RCC 7860 (cell line): ENCODE measurements around the gene ELP2.

Source experiments
- DNase-seq: peaks from one replicate; pipeline ENCODE4 v3.0.0-alpha.2; 2015; ENCODE audit warnings: low spot score
- FAIRE-seq: peaks from 2 replicates; lab custom pipeline; 2012; peaks lifted over from hg19 to GRCh38; lab: Jason Lieb, UNC

Gene ELP2

GRCh38 chr18:36120297-36120696, 9.4 kb upstream of the ELP2 start:
- no peak for DNase-seq

DNA sequence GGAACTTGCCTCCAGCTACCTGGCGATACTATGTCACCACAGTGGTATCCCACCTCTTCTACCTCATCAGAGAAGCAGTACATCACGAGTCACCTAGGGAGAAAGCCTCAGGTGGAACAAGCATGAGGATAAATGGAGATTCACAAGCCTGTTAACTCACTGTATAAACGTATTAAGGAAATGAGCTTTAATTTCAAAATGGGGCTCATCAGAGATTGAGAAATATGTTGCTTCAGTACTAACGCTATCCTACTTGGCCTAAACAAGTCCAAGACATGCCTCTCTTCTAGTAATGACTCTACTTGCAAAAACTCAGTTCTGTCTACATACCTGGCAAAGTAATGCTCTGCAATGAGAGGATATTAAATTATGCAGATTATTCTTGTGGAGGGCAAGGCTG, 4.9 kb upstream of the ELP2 start:
- DNase-seq: no peak

More at GRCh38 chr18:36120297-36120696, 9.4 kb upstream of the ELP2 start:
- no peak for FAIRE-seq

GRCh38 chr18:36126668-36127067, 3.0 kb upstream of the ELP2 start:
- FAIRE-seq: no peak
- DNase-seq: no peak

More for the DNA sequence above, 4.9 kb upstream of the ELP2 start:
- FAIRE-seq: no peak

GRCh38 chr18:36127836-36128529, 1.7 kb upstream of the ELP2 start:
- DNase-seq (no peak), FAIRE-seq (no peak)

DNA sequence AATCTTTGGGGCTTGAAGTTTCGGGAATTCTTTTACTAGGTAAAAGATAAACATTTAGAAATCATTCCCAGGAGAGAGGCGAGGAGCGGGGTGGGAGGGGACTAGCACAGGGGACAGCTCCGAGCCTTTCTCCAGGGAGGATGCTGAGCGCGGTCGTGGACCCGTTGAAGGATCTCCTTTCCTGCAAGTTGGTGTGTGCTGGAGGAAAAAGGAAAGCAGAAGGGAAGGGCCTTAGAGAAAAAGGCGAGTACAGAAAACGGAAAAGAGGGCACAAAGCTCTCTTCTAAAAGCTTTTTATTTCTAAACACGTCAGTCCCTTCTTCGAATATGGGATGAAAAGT, 1.2 kb upstream of the ELP2 start:
- DNase-seq (no peak), FAIRE-seq (no peak)

GRCh38 chr18:36128907-36129299, 796 bp upstream of the ELP2 start:
- no peak for DNase-seq

DNA sequence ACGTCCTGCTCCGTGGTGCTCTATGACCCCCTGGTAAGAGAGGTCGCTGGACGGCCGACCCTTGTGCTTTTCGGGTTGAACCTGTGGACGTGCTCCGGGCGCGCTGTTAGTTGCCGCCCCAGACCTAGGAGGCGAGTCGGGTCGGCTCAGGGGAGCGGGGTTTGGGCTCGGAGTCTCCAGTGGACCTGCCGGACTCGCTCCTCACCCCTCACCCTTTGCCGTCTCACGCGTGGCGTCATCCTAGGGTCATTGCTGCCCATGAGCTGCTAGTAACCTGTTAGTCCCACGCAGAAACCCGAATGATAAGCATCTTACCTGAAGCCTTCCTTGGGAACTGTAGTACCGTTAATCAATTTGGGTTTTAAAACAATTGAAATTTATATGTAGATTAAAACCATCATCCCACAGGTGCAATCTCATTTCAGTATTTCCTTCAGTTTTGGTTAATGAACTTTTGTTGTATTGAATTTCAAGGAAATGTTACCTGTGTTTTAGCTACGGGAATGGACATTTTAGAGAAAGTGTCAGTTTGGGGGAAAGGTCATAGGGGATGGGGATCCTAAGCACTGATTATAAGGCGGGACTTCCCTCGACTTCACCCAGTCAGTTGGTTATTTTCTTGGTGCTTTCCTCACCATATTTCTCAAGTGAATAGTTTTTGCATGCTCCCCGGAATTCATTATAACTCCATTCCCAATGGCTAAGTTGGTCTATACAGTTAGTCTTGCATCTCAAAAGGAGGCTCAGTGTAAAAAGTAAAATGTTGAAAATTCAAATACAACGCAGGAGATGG, 536 bp downstream of the ELP2 start:
- no peak for DNase-seq

More at GRCh38 chr18:36128907-36129299, 796 bp upstream of the ELP2 start:
- FAIRE-seq: no peak

DNA sequence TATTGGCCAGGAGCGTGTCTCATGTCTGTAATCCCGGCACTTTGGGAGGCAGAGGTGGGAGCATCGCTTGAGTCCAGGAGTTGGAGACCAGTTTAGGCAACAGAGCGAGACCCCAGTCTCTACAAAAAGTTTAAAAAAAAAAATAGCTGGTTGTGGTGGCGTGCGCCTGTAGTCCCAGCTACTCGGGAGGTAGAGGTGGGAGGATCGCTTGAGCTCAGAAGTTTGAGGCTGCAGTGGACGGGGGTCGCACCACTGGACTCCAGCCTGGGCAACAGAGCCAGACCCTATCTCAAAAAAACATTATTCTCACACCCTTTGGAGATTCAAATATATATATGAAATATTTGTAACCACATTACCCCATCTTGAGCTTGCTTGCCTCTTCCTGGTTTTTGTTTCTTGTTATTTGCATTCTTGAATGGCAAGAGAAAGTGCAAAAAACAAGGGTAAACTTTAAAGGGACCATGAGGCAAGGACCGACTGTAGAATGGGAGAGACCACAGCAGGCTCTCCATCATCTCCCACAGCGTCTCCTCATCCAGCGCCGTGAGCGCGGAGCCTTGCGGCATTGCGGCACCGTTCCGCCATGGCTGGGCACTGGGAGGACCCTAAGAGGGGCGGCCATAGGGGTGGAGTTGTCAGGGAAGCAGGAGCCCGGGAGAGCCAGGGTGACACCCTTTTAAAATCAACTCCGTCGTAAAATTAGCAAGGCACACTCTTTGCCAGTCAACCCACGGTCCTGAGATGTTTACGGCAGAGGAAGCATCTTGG, 1.4 kb downstream of the ELP2 start:
- DNase-seq: no peak
- FAIRE-seq: no peak

More for the DNA sequence above, 536 bp downstream of the ELP2 start:
- no peak for FAIRE-seq

- FAIRE-seq (no peak), DNase-seq (no peak)
These were observed 2.2 kb downstream of the ELP2 start for GRCh38 chr18:36131692-36132483.

GRCh38 chr18:36132756-36133155, 3.1 kb downstream of the ELP2 start:
- DNase-seq (no peak), FAIRE-seq (no peak)

GRCh38 chr18:36135264-36135663, 5.6 kb downstream of the ELP2 start:
- no peak for DNase-seq

GRCh38 chr18:36139245-36139644, 9.5 kb downstream of the ELP2 start:
- DNase-seq: no peak
- no peak for FAIRE-seq

More at GRCh38 chr18:36135264-36135663, 5.6 kb downstream of the ELP2 start:
- no peak for FAIRE-seq

DNA sequence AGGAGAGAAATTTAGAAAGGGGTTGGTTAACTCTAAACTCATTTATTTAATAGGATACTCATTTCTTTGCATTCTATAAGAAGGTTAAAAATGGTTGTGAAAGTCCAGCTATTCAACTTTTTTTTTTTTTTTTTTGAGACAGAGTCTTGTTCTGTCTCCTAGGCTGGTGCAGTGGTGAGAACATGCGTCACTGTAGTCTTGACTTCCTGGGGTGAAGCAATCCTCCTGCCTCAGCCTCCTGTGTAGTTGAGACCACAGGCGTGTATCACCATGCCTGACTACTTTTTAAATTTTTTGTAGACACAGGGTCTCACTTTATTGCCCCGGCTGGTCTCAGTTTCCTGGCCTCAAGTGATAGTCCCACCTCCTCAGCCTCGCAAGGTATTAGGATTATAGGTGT, 11.9 kb downstream of the ELP2 start:
- no peak for DNase-seq
- FAIRE-seq: no peak

GRCh38 chr18:36142751-36143150, 13.1 kb downstream of the ELP2 start:
- DNase-seq: no peak
- FAIRE-seq: no peak

DNA sequence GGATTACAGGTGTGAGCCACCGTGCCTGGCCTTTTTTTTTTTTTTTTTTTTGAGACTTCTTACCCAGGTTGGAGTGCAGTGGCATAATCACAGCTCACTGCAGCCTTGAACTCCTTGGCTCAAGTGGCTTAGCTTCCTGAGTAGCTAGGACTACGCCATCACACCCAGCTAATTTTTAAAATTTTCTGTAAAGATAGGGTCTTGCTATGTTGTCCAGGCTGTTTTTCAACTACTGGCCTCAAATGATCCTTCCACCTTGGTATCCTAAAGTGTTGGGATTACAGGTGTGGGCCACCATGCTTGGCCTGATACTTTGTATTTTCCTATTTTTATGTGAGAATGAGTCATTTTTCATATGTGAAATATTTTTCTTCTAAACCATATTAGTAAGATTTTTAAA, 13.7 kb downstream of the ELP2 start:
- FAIRE-seq (no peak), DNase-seq (no peak)

- FAIRE-seq: no peak
- DNase-seq: no peak
These were observed 20.0 kb downstream of the ELP2 start for GRCh38 chr18:36149514-36150289.

GRCh38 chr18:36152781-36153180, 23.1 kb downstream of the ELP2 start:
- no peak for FAIRE-seq
- DNase-seq: peak; percentile 35

GRCh38 chr18:36153203-36153602, 23.5 kb downstream of the ELP2 start:
- DNase-seq (peak; percentile 91), FAIRE-seq (peak; percentile 97)

- DNase-seq: no peak
- FAIRE-seq: no peak
These were observed 24.1 kb downstream of the ELP2 start for GRCh38 chr18:36153771-36154170.
